Ecto neural progenitor cell (in vitro differentiated cells): ENCODE results near the gene PEAR1.
"Not testable (repeated sequence)": the region's sequence is repeated elsewhere in the genome, so short reads cannot be mapped to it uniquely, and the experiment has no call there.

Experiments used
- DNase-seq: peaks from one replicate; pipeline ENCODE4 v3.0.0-alpha.2; 2018; ENCODE audit warnings: low spot score

The PEAR1 gene

GRCh38 chr1:156921053-156921529 is 27.6 kb downstream of the PEAR1 start:
- DNase-seq, result no peak

GRCh38 chr1:156922986-156923669 is 29.6 kb downstream of the PEAR1 start:
- DNase-seq, result no peak

- no peak for DNase-seq
Measured at GRCh38 chr1:156923670-156924477, 30.4 kb downstream of the PEAR1 start.

GRCh38 chr1:156924478-156925153 is 31.1 kb downstream of the PEAR1 start:
- no peak for DNase-seq

- DNase-seq, result no peak
Measured at GRCh38 chr1:156925154-156926010, 31.9 kb downstream of the PEAR1 start.

GRCh38 chr1:156926175-156926574 is 32.7 kb downstream of the PEAR1 start:
- DNase-seq, result no peak

- DNase-seq, result not testable (repeated sequence)
Measured at GRCh38 chr1:156926695-156927094, 33.2 kb downstream of the PEAR1 start.

- DNase-seq, result peak; percentile 90
Measured at GRCh38 chr1:156927215-156928042, 33.9 kb downstream of the PEAR1 start.

GRCh38 chr1:156928043-156928602 is 34.6 kb downstream of the PEAR1 start:
- DNase-seq, result no peak

- no peak for DNase-seq
Measured at GRCh38 chr1:156929596-156930238, 36.2 kb downstream of the PEAR1 start.

- no peak for DNase-seq
Measured at GRCh38 chr1:156930483-156930882, 37.0 kb downstream of the PEAR1 start.

- DNase-seq, result no peak
Measured at GRCh38 chr1:156931211-156931952, 37.9 kb downstream of the PEAR1 start.

- DNase-seq, result no peak
Measured at GRCh38 chr1:156931974-156932710, 38.6 kb downstream of the PEAR1 start.

- DNase-seq, result no peak
Measured at GRCh38 chr1:156933136-156933535, 39.6 kb downstream of the PEAR1 start.

- no peak for DNase-seq
Measured at GRCh38 chr1:156935505-156936128, 42.1 kb downstream of the PEAR1 start.

GRCh38 chr1:156936191-156936590 is 42.7 kb downstream of the PEAR1 start:
- DNase-seq, result no peak

GRCh38 chr1:156936721-156937220 is 43.3 kb downstream of the PEAR1 start:
- no peak for DNase-seq

GRCh38 chr1:156937883-156938282 is 44.4 kb downstream of the PEAR1 start:
- no peak for DNase-seq
